Neural progenitor cell (in vitro differentiated cells): ENCODE data around the gene LZTS3.

ENCODE experiments used
- EZH2 ChIP-seq: fragments of 200-600 bp; sonication (generic); IDR thresholded peaks from 2 replicates; pipeline ENCODE4 v1.6.1; 2017; ENCODE audit warnings: antibody characterized with exemption, mild to moderate bottlenecking, moderate library complexity
- TF ChIP-seq, protein P1 (sequence below): fragments of 200-600 bp; sonication (generic); IDR thresholded peaks from 2 replicates; pipeline ENCODE4 v1.5.1; 2017; ENCODE audit warnings: antibody characterized with exemption, mild to moderate bottlenecking

DNA sequence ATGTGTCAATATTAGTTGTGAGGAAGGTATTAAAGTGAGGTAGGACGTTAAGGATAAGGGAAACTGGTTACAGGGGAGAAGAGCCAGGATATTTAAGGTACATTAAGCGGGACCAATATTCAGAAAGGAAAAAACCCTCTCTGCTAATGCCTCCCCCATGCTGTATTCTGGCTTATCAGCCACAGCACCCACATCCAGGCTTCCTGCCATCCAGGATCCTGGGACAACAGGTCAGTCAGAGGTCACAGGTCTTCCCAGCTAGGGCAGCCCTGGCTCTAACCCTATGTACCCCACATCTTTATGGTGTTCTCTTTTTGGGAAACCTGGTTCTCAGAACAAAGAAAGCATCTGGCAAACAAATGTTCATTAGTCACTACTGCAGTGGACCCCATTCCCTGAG lies 25.9 kb upstream of the LZTS3 start:
- TF ChIP-seq, protein P1, sequence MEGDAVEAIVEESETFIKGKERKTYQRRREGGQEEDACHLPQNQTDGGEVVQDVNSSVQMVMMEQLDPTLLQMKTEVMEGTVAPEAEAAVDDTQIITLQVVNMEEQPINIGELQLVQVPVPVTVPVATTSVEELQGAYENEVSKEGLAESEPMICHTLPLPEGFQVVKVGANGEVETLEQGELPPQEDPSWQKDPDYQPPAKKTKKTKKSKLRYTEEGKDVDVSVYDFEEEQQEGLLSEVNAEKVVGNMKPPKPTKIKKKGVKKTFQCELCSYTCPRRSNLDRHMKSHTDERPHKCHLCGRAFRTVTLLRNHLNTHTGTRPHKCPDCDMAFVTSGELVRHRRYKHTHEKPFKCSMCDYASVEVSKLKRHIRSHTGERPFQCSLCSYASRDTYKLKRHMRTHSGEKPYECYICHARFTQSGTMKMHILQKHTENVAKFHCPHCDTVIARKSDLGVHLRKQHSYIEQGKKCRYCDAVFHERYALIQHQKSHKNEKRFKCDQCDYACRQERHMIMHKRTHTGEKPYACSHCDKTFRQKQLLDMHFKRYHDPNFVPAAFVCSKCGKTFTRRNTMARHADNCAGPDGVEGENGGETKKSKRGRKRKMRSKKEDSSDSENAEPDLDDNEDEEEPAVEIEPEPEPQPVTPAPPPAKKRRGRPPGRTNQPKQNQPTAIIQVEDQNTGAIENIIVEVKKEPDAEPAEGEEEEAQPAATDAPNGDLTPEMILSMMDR, result no peak
- TF ChIP-seq EZH2, result no peak
